ENCODE measurements around the gene SAE1.
"Not testable (repeated sequence)": the region's sequence is repeated elsewhere in the genome, so short reads cannot be mapped to it uniquely, and the experiment has no call there.

The SAE1 gene

DNA sequence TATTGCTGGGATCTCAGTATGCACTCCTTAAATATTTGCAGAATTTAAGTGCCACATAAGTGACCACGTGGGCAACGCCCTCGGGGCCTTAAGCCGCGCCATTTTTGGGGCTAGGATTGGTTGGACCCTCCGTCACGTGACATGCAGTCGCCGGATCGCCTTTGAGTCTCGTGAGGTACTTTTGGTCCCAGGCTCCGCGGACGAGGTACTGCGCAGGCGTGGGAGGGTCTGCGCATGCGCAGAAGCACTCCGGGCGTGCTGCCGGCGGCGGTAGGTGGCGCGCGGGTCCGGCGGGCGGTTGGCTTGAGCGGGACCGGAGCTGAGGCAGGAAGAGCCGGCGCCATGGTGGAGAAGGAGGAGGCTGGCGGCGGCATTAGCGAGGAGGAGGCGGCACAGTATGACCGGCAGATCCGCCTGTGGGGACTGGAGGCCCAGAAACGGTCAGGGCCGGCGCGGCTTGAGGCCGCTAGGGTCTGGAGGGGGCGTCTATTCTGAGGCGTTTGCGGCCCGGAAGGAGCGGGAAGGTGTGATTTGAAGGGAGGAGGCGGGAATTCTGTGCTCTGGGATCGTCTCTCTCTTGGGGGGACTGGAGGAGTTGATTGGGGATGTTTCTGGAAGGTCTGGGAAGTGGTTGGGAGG is at the start of gene SAE1:
Gene SAE1 (plus strand): TSS at position 247 of the 639 bp plus-strand sequence. CDS start 96 bp downstream, at position 343.
- DNase-seq: peak; percentile 46 to 96 (median 89)

DNA sequence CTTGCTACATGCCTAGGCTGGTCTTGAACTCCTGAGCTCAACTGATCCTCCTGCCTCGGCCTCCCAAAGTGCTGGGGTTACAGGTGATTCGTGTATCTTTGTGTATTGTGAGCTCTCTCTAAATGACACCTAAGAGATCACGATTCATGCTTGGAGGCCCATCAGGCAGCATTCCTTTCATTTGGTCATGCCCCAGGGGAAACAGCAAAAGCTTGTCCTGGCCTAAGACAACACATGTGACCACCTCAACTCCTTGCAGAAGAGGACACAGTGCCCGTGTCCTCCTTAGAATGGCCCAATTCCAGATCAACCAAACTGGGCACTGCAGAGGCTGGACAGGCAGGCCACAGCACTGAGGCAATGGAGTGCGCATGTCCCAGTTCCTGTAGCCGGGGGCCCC is 49.5 kb upstream of the SAE1 start:
- no peak for DNase-seq

DNA sequence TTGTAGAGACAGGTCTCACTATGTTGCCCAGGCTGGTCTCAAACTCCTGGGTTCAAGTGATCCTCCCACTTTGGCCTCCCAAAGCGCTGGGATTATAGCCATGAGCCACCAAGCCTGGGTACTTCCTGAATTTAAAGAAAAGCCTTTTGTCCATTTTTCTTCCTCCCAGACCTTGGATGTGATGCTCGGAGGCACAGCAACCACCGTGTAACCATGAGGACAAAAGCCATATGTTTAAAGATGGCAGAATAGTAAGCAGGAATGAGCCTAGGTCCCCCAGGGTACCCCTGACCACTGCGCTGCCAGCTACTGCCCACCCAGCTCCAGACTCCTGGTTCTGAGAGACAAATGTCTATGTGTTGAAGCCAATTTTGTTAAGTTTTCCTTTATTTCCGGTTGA is 48.1 kb upstream of the SAE1 start:
- DNase-seq: no peak

DNA sequence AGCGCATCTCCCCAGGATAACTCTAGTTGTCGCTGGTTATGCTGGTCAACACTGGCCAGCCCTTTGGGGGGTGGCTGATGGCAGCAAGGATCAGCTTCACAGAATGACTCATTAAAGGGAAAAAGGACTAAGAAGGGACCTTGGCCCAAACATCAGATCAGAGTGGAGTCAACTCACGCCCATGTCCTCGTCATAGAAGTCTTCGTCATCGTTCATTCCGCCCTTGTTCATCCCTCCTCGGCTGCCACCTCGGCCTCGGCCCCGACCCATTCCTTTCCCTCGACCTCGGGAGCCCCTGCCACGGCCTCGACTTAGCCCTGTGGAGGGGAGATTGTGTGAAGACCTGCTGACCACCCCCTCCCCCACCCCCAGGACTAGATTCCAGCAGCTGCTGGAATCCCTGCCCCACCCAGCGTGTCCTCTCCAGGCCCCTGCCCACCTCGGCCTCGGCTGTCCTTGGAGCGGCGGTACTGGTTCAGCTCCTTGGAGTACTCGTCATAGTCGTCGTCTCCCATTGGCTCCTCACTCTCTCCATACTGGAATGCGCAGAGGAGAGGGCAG is 45.7 kb upstream of the SAE1 start:
- no peak for DNase-seq

DNA sequence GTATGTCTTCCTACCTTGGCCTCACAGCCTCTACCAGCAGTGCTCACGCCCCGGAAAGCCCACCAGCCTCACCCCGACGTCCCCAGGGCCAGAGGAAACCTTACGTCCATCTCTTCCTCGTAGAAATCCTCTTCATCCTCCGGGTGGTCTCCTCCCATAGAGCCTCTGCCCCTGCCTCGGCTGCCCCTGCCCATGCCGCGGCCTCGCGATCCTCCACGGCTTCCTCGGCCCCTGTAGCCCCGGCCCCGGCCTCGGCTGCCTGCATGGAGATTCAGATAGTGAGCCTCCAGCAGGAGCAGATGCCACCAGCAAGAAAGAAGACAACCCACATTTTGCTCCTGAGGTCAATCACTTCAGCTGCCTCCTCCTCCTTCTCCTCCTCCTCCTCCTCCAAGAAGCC is 44.4 kb upstream of the SAE1 start:
- no peak for DNase-seq

DNA sequence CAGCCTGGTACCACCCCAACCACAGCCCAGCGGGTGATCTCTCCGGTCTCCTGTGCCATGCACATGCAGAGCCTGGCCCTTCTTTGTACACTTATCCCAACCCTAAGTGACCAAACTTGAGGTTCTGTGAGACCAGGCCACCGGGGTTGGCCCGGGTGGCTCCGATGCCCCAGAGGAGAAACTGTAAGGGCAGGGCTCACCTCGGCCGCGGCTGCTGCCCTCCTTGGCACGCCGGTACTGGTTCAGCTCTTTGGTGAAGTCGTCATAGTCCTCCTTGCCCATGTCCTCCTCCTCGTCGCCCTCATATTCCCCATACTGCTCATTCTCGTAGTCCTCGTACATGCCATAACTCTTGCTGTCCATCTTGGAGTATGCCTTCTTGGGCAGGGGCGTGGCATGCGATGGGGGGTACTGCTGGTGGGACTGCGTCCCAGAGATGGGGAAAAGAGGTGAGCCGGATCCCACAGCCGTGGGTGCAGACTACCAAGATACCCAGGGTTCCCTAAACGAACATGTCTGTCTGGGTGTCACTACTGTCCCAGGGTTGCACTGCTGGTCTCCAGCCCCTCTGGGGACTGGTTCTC is 40.8 kb upstream of the SAE1 start:
- no peak for DNase-seq

DNA sequence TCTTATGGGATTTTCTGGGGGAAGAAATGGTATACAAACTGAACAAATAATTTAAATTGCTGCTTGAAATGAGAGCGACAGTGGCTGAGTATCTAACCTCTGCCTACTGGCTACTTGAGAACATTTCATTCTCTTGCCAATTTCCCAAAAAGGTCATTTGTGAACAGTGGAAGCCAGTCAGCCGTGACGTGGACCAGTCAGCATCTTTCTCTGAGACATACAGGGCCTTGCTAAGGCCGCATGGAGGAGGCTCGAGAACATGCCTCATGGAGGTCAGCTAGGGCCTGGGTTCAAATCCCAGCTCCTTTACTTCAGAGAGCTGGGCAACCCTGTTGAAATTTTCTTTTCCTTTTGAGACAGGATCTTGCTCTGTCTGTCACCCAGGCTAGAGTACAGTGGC is 37.4 kb upstream of the SAE1 start:
- DNase-seq: peak in 1 of 14 donors; percentile 7

DNA sequence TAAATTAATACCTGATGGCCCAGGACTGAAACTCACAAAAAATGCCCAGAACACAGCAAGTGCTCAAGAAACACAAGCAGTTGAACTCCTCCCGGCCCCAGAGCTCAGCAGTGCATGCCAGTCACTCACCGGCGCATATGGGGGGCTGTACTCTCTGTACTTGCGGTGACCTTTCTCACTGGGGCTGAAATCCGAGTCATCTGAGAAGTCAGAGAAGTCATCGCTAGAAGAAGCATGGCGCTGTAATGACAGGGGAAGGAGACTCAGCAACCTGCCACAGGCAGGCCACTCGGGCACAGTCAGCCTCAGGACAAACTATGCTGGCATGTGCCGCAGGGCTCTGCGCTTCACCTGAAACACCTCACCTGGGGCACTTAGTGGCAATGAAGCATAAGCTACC is 36.8 kb upstream of the SAE1 start:
- DNase-seq: no peak

DNA sequence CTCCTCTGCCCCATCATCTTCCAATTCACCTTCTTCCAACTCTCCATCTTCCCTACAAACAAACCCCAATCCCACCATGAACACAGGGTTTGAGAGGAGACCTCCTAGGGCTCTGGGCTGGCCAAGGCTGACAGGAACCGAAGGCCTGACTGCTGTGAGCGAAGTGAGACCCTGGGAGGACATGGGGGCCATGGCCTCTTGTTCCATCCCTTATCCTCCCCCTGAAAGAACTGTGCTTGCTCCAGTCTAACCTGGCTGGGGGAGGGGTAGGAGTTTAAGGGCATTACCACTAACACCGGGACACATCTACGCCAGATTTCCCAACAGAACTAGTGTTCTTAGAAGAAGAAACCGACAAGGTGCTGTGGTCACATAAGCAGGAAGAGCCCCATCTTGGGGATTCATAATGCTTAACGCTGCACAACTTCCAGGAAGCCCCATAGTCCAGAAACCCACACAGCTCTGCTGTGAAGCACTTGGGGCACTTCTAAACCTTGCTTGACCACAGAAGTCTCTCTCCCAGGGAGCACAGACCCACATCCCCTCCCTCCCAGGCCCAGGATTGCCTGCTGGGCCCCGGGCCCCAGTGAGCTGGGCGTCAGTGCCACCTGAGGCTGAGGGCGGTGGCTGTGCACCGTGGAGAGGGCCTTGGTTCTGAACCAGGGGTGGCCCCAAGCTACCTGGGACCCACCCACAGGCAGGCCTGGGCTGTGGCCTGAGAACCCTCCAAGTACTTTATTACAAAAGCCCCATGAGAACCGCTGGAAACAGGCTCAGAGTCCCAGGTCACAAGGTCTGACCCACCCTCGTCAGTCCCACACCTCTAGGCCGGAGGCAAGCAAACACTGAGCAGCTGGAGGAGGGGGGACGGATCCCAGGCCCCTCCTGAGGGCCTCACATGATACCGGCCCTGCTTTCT is 35.8 kb upstream of the SAE1 start:
- no peak for DNase-seq

DNA sequence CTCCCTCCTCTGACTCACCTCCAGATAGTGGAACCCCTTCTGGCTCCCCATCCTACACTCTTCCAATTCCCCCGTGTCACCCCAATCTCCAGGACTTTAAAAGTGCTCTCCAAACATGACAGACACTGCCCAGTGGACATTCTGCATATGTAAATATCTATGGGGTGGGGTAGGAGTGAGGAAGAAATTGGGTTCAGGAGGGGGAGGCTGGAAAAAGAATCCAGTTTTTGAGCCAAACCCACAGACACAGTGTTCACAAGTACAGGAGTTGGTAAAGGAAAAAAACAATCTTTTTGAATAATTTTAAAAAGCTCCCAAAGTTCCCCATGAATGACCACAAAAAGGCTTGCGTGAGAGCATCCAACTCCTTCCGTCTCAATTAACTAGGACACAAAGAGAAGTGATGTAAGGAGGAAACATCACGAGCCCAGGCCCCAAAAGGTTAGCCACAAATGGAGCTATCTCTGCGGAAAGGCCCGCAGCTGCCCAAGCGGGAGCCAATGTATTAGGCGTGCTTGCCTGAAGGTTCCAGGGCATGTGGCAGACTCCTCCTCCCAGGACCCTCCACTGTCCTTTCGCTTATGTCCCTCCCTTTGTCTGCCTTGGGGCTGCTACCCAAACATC is 35.0 kb upstream of the SAE1 start:
- DNase-seq: no peak

DNA sequence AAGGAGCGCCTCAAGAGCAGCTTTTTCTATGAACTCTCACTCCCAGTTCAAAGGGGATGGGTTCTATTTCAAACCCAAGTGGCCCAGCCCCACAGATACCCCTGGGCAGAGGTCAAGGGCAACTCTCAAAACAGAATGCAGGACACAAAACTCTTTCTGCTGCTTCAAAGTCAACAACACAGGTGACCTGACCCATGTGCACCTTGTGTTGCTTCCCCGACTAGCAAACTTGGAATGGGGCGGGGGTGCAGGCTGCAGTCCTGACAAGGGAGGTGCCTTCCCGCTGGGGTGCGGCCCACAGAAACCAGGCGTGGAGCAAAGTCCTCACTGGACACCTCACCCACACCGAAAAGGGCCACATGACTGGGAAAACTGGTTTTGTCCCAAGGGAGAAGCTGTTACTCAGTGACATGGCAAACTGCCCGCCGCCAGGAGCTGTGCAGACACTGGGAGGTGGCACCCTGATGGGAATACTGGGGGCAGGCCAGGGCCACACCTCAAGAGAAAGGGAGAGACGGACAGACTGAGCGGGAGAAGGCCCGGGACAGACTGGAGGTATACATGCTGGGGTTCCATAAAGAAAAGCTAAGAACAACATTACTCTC is 34.4 kb upstream of the SAE1 start:
- no peak for DNase-seq

DNA sequence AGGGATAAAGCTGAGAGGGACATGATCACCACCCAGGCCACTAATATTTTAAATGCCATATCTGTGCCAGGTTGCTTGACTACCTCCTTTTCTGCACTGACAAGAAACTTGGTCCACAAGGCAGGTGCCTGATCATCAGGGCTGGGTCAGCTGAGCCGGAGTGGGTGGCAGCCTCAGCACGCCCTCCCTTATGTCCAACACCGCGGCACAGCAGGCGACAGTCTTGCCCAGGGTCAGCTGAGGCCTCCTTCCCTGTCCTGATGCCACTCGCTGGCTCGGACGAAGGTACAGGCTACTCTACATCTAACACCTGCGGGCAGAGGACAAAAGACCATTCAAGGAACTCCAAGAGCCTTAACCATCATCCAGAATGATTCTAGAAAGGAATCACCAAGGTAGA is 33.9 kb upstream of the SAE1 start:
- peak in 4 of 14 donors; percentile 11 to 19 (median 18) for DNase-seq

DNA sequence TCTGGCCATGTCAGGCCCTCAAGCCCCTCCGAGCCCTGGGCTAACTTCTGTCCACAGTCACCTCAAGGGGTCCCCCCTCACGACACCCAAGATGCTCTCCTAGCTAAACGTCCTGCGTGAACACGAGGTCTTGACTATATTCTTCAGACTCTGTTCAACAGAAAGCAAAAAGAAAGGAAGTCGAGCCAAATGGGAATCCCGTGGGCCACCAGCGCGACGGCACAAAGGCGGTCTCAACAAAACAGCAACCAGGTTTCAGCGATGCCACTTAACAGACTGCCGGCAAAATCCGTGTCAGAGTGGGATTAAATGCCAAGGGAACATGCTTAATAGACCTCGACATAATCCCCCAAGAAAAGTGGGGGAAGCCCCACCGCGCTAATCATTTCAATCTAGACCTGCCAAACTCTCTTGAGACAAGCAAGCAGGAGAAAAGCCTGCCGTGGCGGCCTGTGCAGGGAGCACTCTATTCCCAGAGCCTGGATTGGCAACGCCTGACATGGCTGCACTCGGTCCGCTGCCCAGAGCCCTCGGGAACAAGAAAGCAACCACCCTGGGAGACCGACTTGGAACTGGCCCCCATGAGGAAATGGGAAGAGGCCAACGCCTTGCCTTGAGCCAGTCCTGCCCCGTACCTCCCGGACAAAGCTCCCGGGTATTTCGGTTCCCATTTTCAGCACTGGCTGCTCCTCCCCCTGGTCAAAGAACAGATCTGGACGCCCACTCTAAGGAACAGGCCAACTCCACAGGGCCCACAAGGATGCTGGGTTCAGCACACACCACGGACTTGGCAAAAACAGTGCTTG is 33.0 kb upstream of the SAE1 start:
- DNase-seq: peak in 13 of 14 donors; percentile 17 to 82 (median 62)

DNA sequence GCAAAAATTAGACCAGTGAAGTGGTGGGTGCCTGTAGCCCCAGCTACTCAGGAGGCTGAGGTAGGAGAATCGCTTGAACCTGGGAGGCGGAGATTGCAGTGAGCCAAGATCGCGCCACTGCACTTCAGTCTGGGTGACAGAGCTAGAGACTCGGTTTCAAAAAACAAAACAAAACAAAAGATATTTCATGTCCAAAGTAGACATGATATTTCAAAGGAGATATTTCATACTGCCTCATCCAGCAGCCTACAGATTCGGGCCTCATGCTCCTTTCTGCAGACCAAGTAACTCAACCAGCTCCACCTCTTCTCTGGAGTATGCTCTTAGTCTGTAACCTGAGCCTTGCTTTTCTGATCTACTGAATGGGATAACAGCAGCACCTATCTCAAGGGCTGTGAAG is 32.0 kb upstream of the SAE1 start:
- DNase-seq: no peak

DNA sequence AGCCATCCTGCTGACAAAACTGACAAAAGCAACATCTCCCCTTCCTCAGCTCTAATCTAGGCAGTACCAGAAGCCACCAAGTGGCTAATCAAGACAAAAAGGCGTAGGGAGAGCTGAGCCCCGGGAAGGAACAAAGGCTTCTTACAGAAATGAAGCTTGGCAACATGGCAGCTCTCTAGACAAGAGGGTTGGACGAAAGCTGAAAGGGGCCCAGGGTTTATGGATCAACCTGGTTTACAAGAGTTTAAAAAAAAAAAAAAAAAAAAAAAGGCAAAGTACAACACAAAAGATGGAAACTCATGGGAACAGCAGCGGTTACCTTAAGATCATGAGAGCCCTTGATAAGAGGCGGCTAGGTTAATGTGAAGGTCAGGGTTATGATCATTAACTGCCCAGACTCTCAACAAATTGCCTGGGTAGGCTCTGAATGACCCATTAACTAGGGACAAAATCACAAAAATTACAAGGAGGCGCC is 31.0 kb upstream of the SAE1 start:
- peak in 2 of 14 donors; percentile 10 to 13 for DNase-seq

DNA sequence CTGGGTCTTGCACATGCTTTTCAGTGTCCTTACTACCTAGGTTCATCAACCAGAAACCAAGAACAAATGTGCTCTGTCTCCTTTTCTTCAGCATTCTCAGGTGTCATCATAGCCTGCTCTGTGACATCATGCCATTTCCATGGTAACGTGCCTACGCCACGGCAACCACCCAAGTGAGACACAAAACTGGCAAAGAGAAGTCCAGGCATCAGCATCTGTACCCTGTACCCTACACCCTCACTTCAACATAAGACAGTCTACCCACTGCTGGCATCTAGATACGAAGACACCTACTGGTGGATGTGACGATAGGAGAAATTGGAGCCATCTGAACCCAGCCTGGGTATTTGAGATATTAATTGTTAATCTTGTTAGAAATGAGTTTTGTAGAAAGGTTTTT is 30.3 kb upstream of the SAE1 start:
- DNase-seq: no peak

DNA sequence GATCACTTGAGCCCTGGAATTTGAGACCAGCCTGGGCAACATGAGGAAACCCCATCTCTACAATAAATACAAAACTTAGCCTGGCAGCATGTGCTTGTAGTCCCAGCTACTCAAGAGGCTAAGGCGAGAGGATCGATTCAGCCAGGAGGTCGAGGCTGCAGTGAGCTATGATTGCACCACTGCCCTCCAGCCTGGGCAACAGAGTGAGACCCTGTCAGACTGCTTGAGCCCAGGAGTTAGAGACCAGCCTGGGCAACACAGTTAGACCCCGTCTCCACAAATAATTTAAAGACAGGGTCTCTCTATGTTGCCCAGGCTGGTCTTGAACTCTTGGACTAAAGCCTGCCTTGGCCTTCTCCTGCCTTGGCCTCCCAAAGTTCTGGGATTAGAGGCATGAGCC is 29.5 kb upstream of the SAE1 start:
- not testable (repeated sequence) for DNase-seq

DNA sequence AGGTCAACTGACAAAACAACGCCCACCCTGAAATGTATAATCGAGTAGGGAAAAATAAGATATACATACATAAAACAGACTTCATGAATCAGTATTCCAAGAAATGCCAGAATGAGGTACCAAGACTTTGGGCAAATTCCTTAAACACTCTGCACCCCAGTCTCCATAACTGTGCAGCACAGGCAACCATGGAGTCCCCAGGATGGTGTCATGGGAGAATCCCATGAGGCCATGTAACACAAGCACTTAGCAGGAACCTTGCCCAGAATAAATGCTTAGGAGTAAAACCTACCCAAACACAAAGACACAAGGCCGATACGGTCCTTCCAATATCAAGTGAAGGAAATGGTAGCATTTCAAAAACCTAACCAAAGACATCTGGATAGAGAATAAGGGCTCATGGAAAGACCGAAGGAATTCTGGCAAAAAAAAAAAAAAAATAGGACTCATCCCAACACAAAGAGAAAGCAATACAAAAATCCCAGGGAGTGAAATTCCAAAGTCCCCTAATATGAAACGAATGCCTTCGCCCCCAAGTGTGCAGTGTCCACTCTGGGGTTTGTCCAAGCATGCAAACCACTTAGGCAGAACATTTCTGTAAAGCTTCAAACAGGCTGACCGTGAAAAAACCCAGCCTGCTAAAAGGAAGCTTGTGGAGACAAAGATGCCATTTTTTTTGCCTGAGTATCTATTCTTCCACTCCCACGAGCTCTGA is 28.1 kb upstream of the SAE1 start:
- DNase-seq: no peak

DNA sequence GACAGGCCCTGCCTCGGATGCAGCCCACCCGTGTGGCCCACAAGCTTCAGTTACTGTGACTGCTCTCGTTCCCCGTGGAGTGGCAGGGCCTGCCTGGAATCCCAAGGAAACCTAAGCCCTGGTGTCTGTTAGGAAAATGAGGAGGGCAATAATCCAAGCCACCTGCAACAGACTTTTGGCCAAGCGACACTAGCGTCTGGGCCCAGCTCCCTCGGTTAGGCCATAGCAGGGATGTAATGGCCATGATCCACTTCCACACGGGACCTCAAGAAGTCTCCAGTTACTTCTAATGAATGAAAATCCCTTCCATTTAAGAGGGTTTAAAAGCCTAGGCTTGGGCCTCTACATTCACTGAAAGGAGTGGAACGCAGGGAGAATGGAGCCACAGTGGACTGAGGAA is 26.0 kb upstream of the SAE1 start:
- peak in 1 of 14 donors; percentile 29 for DNase-seq

DNA sequence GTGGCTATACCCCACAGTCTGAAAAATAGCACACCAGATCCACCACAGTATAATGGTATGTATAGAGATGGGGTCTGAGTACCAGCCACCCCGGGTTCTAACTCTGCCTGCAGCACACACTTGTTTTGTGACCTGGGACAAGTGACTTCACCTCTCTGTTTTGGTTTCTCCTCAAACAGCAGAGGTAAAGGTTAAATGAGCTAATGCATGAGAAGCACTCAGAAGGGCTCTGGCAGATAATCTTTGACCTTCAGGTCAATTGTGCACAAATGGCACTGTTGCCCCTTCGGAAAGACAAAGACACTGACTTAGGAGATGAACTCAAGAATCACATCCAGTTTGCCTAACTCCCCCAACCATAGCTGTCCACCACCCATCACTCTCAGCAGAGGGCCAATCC is 24.8 kb upstream of the SAE1 start:
- no peak for DNase-seq

DNA sequence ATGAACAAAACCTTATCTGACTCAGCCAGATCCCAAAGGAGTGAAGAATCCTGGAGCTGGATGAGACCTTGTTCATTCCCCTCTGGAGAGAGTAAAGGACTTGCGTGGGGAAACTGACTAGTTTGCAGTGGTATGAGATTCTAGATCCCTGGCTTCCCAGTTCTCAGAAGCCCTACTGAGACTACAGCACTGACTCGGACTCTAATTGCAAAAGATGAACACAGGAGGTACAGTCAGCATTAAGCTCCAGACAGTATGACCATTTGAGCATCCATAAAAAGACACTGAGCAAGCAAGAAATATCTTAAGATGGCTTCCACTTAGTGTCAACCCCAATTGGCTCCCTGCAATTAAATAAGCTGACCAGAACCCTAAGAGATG is 23.8 kb upstream of the SAE1 start:
- DNase-seq: peak in 1 of 14 donors; percentile 46
